HUES64 (cell line): ENCODE measurements around the gene DNM2.
"Not testable (repeated sequence)": the region's sequence is repeated elsewhere in the genome, so short reads cannot be mapped to it uniquely, and the experiment has no call there.

ENCODE experiments used
- H3K27ac ChIP-seq: 2 replicates; pipeline ENCODE4 v1.7.0; 2013; ENCODE audit warnings: low read depth, low read length, inconsistent platforms
- H3K27me3 ChIP-seq: 2 replicates; pipeline ENCODE4 v1.6.1; 2013; ENCODE audit warnings: mild to moderate bottlenecking, low read length; ENCODE audit not compliant: insufficient read depth
- H3K36me3 ChIP-seq: 2 replicates; pipeline ENCODE4 v1.6.1; 2013; ENCODE audit warnings: mild to moderate bottlenecking, low read length; ENCODE audit not compliant: insufficient read depth
- H3K4me1 ChIP-seq: 2 replicates; pipeline ENCODE4 v1.6.1; 2013; ENCODE audit warnings: mild to moderate bottlenecking, low read length, moderate library complexity; ENCODE audit not compliant: insufficient read depth
- H3K4me3 ChIP-seq: 2 replicates; pipeline ENCODE4 v1.5.1; 2013; ENCODE audit warnings: mild to moderate bottlenecking, low read length, moderate library complexity
- H3K9ac ChIP-seq: 2 replicates; pipeline ENCODE4 v1.6.1; 2013; ENCODE audit warnings: mild to moderate bottlenecking, low read depth, low read length
- H3K9me3 ChIP-seq: 2 replicates; pipeline ENCODE4 v1.6.1; 2013; ENCODE audit warnings: low read depth, low read length; ENCODE audit not compliant: insufficient read depth
- WGBS: fragments of 150-250, 120-280 bp; methylation state at CpG from one replicate; pipeline ENCODE4 v1.1.7; 2013; ENCODE audit warnings: missing lambda C conversion rate; 5-methylcytosine and 5-hydroxymethylcytosine counted together

DNM2 gene

DNA sequence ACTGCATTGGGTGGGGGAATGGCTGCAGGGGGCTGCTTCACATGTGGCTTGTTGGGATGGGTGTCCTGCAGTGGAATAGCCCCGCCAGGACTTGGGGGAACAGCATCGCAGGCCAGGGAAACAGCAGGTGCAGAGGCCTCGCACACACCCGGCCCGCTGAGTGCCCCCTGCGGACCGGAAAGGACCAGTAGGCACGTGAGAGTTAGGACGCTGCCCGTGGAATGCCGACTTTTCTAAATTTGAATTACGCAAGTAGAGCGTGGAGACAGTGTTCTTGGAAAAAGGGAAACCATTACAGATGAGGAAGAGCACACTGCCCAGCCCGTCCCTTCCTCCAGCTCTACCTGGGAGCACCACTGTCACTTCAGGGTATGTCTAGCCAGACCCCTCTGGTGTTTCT is 11.5 kb downstream of the DNM2 start:
- 0 out of 2 replicates have a peak, but pooled peaks cover 4% of the 10 kb centered on the region for H3K36me3 ChIP-seq
- no peak overlapping the region for H3K4me3 ChIP-seq
- no peaks in the 10 kb centered on the region for H3K4me1 ChIP-seq
- no peaks in the 10 kb centered on the region for H3K27me3 ChIP-seq
- WGBS, result 92% methylated on average over 14 of the region's 14 CpGs
- H3K9me3 ChIP-seq, result no peaks in the 10 kb centered on the region
- no peak overlapping the region for H3K9ac ChIP-seq
- no peak overlapping the region for H3K27ac ChIP-seq

DNA sequence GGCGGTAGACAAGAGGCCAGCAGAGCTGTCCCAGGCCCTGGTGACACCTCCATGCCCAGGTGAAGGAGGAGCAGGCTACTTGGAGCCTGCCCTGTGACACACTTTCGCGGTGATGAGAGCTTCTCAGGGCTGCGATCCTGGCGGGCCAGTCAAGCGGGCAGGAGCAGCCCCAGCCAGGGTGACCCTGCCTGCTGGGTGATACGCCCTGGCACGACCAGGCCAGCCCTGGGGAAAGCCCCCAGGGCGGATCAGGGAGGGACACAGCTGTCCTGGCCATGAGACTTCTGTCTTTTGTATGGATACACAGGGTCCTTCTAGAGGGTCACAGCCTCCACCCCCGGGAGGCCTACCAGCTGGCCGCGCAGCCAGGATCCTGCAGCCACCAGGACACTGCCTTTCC is 13.1 kb downstream of the DNM2 start:
- no peak overlapping the region for H3K9ac ChIP-seq
- no peaks in the 10 kb centered on the region for H3K9me3 ChIP-seq
- no peaks in the 10 kb centered on the region for H3K36me3 ChIP-seq
- H3K4me1 ChIP-seq, result no peaks in the 10 kb centered on the region
- H3K27ac ChIP-seq, result no peak overlapping the region; the same call in 1 of the 2 replicates
- 95% methylated on average over 12 of the region's 12 CpGs for WGBS
- no peaks in the 10 kb centered on the region for H3K27me3 ChIP-seq
- no peak overlapping the region for H3K4me3 ChIP-seq

DNA sequence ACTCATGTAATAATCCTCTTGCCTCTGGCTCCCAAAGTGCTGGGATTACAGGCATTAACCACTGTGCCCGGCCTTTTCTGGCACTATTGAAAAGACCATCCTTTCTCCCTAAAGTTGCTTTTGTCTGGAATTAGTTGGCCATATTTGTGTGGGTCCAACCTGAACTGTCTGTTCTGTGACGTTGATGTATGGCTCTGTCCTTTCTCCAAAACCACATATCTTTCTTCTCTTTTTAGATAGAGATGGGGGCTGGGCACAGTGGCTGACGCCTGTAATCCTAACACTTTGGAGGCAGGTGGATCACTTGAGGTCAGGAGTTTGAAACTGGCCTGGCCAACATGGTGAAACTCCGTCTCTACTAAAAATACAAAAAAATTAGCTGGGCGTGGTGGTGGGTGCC is 17.9 kb downstream of the DNM2 start:
- Histone ChIP-seq H3K36me3 (no peaks in the 10 kb centered on the region), H3K27me3 (no peaks in the 10 kb centered on the region), H3K9ac (no peak overlapping the region), H3K4me3 (no peak overlapping the region), H3K9me3 (no peaks in the 10 kb centered on the region), H3K4me1 (no peaks in the 10 kb centered on the region), H3K27ac (no peak overlapping the region)
- WGBS, result 92% methylated on average over 5 of the region's 5 CpGs

DNA sequence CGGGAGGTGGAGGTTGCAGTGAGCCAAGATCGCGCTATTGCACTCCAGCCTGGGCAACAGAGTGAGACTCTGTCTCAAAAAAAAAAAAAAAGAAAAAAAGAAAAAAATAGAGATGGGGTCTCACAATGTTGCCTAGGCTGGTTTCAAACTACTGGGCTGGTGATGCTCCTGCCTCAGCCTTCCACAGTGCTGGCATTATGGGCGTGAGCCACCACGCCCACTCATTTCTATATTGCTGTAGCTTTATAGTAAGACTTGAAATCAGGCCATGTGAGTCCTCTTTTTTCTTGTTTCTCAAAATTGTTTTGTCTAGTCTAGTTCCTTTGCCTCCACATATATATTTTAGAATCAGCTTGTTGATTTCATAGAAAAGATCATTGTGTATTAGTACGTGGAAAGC is 18.3 kb downstream of the DNM2 start:
- Histone ChIP-seq H3K9me3 (no peaks in the 10 kb centered on the region), H3K9ac (no peak overlapping the region), H3K36me3 (no peaks in the 10 kb centered on the region), H3K27me3 (no peaks in the 10 kb centered on the region), H3K27ac (no peak overlapping the region), H3K4me1 (no peaks in the 10 kb centered on the region), H3K4me3 (no peak overlapping the region)
- WGBS, result 95% methylated on average over 6 of the region's 6 CpGs

DNA sequence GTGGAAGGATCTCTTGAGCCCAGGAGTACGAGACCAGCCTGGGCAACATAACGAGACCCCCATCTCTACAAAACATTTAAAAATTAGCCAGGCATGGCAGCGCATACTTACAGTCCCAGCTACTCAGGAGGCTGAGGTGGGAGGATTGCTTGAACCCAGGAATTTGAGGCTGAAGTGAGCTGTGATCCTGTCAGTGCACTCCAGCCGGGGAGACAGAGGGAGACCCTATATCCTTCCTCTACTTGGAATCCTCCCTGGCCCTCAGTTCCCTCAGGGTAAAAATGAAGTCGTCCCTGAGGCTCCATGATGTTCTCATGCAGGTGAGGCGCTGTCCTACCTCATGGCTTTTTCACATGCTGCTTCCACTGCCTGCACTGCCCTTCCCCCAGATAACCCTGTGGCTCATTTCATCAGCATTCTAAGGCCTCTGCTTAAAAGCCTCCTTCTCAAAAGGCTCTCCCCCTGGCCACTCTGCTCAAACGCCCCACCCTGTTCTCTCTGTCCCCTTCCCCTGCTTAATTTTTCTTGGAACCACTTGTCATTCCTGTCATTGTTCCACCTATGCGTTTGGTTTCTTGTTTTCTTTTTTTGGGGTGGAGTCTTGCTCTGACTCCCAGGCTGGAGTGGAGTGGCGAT is 19.2 kb downstream of the DNM2 start:
- no peaks in the 10 kb centered on the region for H3K9me3 ChIP-seq
- 90% methylated on average over 9 of the region's 9 CpGs for WGBS
- H3K9ac ChIP-seq, result no peak overlapping the region
- H3K27ac ChIP-seq, result no peak overlapping the region
- H3K36me3 ChIP-seq, result no peaks in the 10 kb centered on the region
- H3K4me1 ChIP-seq, result no peaks in the 10 kb centered on the region
- no peak overlapping the region for H3K4me3 ChIP-seq
- no peaks in the 10 kb centered on the region for H3K27me3 ChIP-seq

DNA sequence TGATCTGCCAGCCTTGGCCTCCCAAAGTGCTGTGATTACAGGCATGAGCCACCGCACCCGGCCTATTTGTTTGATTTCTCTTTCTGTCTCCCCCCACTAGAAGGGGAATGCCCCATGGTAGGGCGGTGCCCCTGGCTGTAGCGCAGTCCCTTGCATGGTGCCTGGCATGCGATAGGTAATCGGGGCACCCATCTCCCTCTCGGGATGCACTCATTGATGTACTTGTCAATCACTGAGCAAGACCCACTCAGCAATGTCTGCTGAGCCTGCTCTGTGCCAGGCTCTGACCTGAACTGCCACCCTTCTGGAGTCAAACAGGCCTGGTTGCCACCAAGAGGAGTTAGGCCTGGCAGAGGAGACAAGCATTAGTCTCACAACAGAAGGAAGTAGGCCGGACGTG is 19.8 kb downstream of the DNM2 start:
- Histone ChIP-seq H3K36me3 (no peaks in the 10 kb centered on the region), H3K4me1 (no peaks in the 10 kb centered on the region), H3K27ac (no peak overlapping the region), H3K4me3 (no peak overlapping the region), H3K9me3 (no peaks in the 10 kb centered on the region), H3K9ac (no peak overlapping the region), H3K27me3 (no peaks in the 10 kb centered on the region)
- 95% methylated on average over 9 of the region's 9 CpGs for WGBS

DNA sequence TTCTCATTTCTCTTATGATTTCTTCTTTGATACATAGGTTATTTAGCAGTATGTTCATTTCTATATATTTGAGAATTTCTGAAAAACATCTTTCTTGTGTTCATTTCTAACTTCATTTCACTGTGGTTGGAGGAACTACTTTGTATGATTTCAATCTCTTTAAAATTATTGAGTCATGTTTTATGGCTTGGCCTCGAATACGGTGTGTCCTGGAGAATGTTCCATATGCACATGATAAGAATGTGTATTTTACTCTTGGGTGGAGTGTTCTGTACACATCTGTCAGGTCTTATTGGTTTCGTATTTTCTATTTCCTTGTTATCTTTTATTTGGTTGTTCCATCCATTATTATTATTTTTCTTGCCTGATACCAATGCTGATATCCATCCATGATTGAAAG is 22.9 kb downstream of the DNM2 start:
- no peaks in the 10 kb centered on the region for H3K27me3 ChIP-seq
- WGBS, result 96% methylated on average over 2 of the region's 3 CpGs
- H3K27ac ChIP-seq, result no peak overlapping the region
- H3K9ac ChIP-seq, result no peak overlapping the region
- H3K9me3 ChIP-seq, result no peaks in the 10 kb centered on the region
- no peaks in the 10 kb centered on the region for H3K36me3 ChIP-seq
- H3K4me1 ChIP-seq, result no peaks in the 10 kb centered on the region
- no peak overlapping the region for H3K4me3 ChIP-seq

DNA sequence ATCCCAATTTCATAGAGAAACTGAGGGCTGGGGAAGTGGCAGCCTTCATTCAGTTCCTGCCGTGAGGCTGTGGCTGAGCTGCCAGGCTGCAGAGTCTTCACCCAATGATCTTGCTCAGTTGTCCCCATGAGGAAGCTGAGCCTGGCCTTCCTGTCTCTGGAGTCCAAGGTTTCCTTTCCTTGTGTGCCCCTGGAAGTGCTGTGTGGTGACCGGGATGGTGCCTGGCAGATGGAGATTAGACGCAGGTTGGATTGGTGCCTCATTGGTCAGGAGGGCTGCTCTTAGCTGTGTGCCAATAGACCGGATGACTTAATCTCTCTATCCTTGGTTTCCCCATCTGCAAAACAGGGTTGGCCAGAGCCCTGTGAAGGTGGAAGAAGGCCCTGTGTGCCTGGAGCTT is 24.6 kb downstream of the DNM2 start:
- Histone ChIP-seq H3K27ac (no peak overlapping the region), H3K27me3 (no peaks in the 10 kb centered on the region), H3K36me3 (no peaks in the 10 kb centered on the region), H3K9me3 (no peaks in the 10 kb centered on the region), H3K9ac (no peak overlapping the region), H3K4me3 (no peak overlapping the region), H3K4me1 (no peaks in the 10 kb centered on the region)
- WGBS, result 95% methylated on average over 4 of the region's 4 CpGs

DNA sequence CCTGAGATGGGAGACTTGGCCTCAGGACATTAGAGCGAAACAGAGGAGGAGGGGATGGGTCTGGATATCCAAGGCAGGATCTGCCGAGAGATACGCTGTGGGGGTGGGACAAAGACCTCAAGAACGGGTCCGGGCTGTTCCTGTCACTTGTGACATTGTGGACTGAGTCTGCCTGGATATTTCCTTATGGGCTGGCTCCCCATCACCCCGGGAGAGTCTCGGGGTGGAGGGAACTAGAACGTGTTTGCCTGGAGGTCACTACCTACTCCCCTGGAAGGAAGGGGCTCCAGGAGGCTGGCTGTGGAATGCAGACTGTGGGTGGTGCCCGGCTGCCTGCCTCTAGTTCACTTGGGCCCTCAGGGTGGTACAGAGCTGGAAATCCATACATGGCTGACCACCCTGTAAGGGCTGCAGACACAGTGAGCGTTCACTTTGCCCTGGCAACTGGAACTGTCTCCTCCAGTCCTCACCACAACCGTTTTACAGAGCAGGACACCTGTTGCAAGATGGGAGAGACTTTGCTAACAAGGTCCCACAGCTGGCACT is 26.4 kb downstream of the DNM2 start:
- no peak overlapping the region for H3K9ac ChIP-seq
- no peaks in the 10 kb centered on the region for H3K4me1 ChIP-seq
- H3K27me3 ChIP-seq, result no peaks in the 10 kb centered on the region
- H3K4me3 ChIP-seq, result no peak overlapping the region
- 87% methylated on average over 11 of the region's 11 CpGs for WGBS
- no peaks in the 10 kb centered on the region for H3K36me3 ChIP-seq
- no peak overlapping the region for H3K27ac ChIP-seq
- no peaks in the 10 kb centered on the region for H3K9me3 ChIP-seq

DNA sequence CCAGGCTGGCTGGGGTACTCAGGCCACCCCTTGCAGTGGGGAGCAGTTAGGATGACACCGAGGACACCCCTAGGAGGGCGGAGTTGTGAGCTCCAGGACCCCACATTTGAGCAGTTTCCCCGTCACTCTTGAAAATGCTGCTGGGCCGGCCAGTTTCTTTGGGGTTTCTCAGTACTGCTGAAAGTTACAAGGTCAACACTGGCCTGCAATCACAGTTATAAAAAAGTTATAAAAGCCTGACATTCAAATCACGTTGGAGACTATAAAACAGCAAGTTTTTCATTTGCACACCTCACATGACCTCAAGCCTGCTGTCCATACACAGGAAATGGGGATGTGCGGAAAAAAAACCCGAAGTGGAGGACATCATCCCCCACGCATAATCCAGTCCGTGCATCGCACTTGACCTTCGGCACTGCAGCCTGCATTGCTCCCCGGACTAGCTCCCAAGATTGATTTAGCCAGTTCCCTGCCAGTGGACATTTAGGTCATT is 27.0 kb downstream of the DNM2 start:
- Histone ChIP-seq H3K9ac (no peak overlapping the region), H3K36me3 (no peaks in the 10 kb centered on the region), H3K4me3 (no peak overlapping the region), H3K27ac (no peak overlapping the region), H3K9me3 (no peaks in the 10 kb centered on the region), H3K4me1 (no peaks in the 10 kb centered on the region), H3K27me3 (no peaks in the 10 kb centered on the region)
- WGBS, result 95% methylated on average over 12 of the region's 12 CpGs

DNA sequence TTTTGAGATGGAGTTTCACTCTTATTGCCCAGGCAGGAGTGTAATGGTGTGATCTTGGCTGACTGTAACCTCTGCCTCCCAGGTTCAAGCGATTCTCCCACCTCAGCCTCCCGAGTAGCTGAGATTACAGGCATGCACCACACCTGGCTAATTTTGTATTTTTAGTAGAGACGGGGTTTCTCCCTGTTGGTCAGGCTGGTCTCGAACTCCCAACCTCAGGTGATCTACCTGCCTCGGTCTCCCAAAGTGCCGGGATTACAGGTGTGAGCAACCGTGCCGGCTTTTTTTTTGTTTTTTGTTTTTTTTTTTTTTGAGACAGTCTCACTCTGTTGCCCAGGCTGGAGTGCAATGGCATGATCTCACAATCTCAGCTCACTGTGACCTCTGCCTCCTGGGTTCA is 28.6 kb downstream of the DNM2 start:
- H3K9ac ChIP-seq, H3K4me1 ChIP-seq, H3K36me3 ChIP-seq, H3K4me3 ChIP-seq, H3K27me3 ChIP-seq, H3K9me3 ChIP-seq, H3K27ac ChIP-seq: not testable (repeated sequence)
- WGBS, result 95% methylated on average over 8 of the region's 8 CpGs

DNA sequence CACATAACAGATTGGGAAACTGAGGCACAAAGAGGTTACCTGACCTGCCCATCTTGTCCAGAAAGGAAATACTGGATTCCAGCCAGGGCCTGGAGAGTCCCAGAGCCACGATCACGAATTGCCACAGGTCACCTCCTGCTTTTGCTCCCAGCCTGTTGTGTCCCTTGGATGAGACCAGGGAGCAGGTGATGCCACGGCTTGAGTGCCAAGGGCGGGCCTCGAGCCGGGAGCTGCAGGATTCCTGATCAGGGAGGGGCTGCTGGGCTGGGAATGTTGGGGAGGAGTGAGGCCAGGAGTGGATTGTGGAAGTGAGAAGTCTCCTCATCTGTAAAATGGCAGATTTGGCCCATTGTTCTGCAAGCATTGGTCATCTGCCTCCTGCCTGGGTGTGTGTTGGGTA is 29.4 kb downstream of the DNM2 start:
- Histone ChIP-seq H3K4me3 (no peak overlapping the region), H3K27ac (no peak overlapping the region), H3K36me3 (no peaks in the 10 kb centered on the region), H3K27me3 (no peaks in the 10 kb centered on the region), H3K9ac (no peak overlapping the region), H3K4me1 (no peaks in the 10 kb centered on the region), H3K9me3 (no peaks in the 10 kb centered on the region)
- 91% methylated on average over 6 of the region's 6 CpGs for WGBS
